ENCODE measurements around the gene ADAMTSL1. TPM values are rescaled to one million over a fixed set of nuclear protein-coding genes. Genes with fewer than 3 reads are reported as not detected.

The ADAMTSL1 gene
- total and polyA plus RNA-seq, 2 donors (not counting 3 experiments of a cell fraction or from before 2014, with no cell fraction given) = 15.0 to 18.4 TPM

GRCh38 chr9:18707061-18707461 lies 233.1 kb downstream of the ADAMTSL1 start:
- Histone ChIP-seq H3K4me2 (ENCODE audit: insufficient read depth, low read length) (no peak overlapping the region), H3K27me3 (ENCODE audit: control insufficient read depth in 2 of 2, insufficient read depth in 2 of 2, low read length in 2 of 2) (no peaks in the 10 kb centered on the region), H3K9ac (replicated peaks; ENCODE audit: extremely low read depth, insufficient read depth, low read length) (no peak overlapping the region), H4K20me1 (replicated peaks; ENCODE audit: control insufficient read depth, extremely low read depth, insufficient read depth, low read length) (no peaks in the 10 kb centered on the region), H3K27ac (ENCODE audit: insufficient read depth, low read depth, low read length) (no peak overlapping the region), H3K79me2 (ENCODE audit: control insufficient read depth, insufficient read depth, low read length) (no peaks in the 10 kb centered on the region), H2AFZ (ENCODE audit: low read depth, low read length) (no peak overlapping the region), H3K9me3 (replicated peaks; ENCODE audit: control insufficient read depth, insufficient read depth, low read length) (no peaks in the 10 kb centered on the region), H3K4me3 (replicated peaks in 1 of 3; ENCODE audit: insufficient read depth in 1 of 3, low read depth in 1 of 3, low read length in 3 of 3) (no peak overlapping the region), H3K4me1 (ENCODE audit: control insufficient read depth, extremely low read depth, insufficient read depth, low read length) (no peaks in the 10 kb centered on the region), H3K9me1 (replicated peaks; ENCODE audit: control insufficient read depth, extremely low read depth, insufficient read depth, low read length) (no peaks in the 10 kb centered on the region), H3K36me3 (ENCODE audit: control insufficient read depth in 2 of 2, extremely low read depth in 1 of 2, insufficient read depth in 2 of 2, low read length in 2 of 2) (no peaks in the 10 kb centered on the region)
- DNase-seq (ENCODE audit: low read depth, low spot score) (no peak), FAIRE-seq (no peak)
- dilution Hi-C loops (cut with MboI; ENCODE audit: extremely low pct_ligation_motif_present, low sequenced_read_pairs) = no loop called here
- intact Hi-C loops (cut with micrococcal nuclease) = no loop called here
- ChIA-PET CTCF (no interaction called here), POLR2A (no interaction called here)
- BruUV-seq (replicated peaks) = no TSS peak
- TF ChIP-seq GATA2 (IDR thresholded peaks at IDR 0.05; ENCODE audit: insufficient read depth, insufficient read length, low read depth, low read length) (no peak), MYC (IDR thresholded peaks at IDR 0.05; ENCODE audit: low read depth, low read length) (no peak), EZH2 (IDR thresholded peaks at IDR 0.05; ENCODE audit: borderline replicate concordance, low read depth, low read length, severe bottlenecking) (no peak), FOS (IDR thresholded peaks at IDR 0.05; ENCODE audit: borderline replicate concordance, insufficient read depth, low read length) (no peak), POLR2A (IDR thresholded peaks at IDR 0.05; ENCODE audit: low read depth, low read length) (no peak), JUN (IDR thresholded peaks at IDR 0.05; ENCODE audit: borderline replicate concordance, insufficient read depth, insufficient read length, low read depth) (no peak)
- TF ChIP-seq, protein P1, sequence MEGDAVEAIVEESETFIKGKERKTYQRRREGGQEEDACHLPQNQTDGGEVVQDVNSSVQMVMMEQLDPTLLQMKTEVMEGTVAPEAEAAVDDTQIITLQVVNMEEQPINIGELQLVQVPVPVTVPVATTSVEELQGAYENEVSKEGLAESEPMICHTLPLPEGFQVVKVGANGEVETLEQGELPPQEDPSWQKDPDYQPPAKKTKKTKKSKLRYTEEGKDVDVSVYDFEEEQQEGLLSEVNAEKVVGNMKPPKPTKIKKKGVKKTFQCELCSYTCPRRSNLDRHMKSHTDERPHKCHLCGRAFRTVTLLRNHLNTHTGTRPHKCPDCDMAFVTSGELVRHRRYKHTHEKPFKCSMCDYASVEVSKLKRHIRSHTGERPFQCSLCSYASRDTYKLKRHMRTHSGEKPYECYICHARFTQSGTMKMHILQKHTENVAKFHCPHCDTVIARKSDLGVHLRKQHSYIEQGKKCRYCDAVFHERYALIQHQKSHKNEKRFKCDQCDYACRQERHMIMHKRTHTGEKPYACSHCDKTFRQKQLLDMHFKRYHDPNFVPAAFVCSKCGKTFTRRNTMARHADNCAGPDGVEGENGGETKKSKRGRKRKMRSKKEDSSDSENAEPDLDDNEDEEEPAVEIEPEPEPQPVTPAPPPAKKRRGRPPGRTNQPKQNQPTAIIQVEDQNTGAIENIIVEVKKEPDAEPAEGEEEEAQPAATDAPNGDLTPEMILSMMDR (IDR thresholded peaks at IDR 0.05; ENCODE audit: extremely low read depth in 1 of 2, insufficient read depth in 1 of 2, low read depth in 1 of 2, low read length in 2 of 2) = no peak
- TF ChIP-seq, protein P2, sequence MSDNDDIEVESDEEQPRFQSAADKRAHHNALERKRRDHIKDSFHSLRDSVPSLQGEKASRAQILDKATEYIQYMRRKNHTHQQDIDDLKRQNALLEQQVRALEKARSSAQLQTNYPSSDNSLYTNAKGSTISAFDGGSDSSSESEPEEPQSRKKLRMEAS (IDR thresholded peaks at IDR 0.05; ENCODE audit: insufficient read depth, insufficient read length) = no peak
